HEK293 (cell line): ENCODE measurements around the gene VCAM1.

ENCODE experiments used
- CTCF ChIA-PET: fragments of 350-600 bp; formaldehyde crosslinking; extraction: SDS; loops from one replicate; lab custom pipeline; 2021; ENCODE audit warnings: antibody characterized with exemption; lab: Yijun Ruan, JAX
- POLR2A ChIA-PET: fragments of 300-600 bp; formaldehyde crosslinking; extraction: SDS; loops from one replicate; lab custom pipeline; 2020; ENCODE audit warnings: antibody characterized with exemption, inconsistent platforms; lab: Yijun Ruan, JAX
- H3K27ac ChIP-seq: fragments of 200-500 bp; sonication (Bioruptor generic); 2 replicates; pipeline ENCODE4 v1.5.1; 2014; ENCODE audit warnings: low read depth, low read length, control low read depth, inconsistent platforms; ENCODE audit errors: extremely low read depth
- H3K36me3 ChIP-seq, 2 experiments: fragments of 200-500 bp in 1 of 2; sonication (Bioruptor generic) in 1 of 2; 1 replicate in 1 of 2; 2 replicates in 1 of 2; pipeline ENCODE4 v1.5.1; 2014 to 2017; ENCODE audit warnings: inconsistent platforms in 2 of 2, low read length in 2 of 2; ENCODE audit not compliant: control insufficient read depth in 2 of 2, insufficient read depth in 1 of 2
- H3K4me1 ChIP-seq: fragments of 200-500 bp; sonication (Bioruptor generic); 2 replicates; pipeline ENCODE4 v1.5.1; 2014; ENCODE audit warnings: mild to moderate bottlenecking, low read length, inconsistent platforms; ENCODE audit not compliant: control insufficient read depth, insufficient read depth
- H3K4me3 ChIP-seq: 2 replicates; pipeline ENCODE4 v1.5.1; 2011; ENCODE audit warnings: low read depth, mild to moderate bottlenecking, control low read depth, low read length, moderate library complexity
- H3K9me3 ChIP-seq: fragments of 200-500 bp; sonication (Bioruptor generic); 2 replicates; pipeline ENCODE4 v1.5.1; 2014; ENCODE audit warnings: low read depth, low read length, inconsistent platforms; ENCODE audit not compliant: control insufficient read depth, insufficient read depth
- BCL11A ChIP-seq: fragments of 450-650 bp; formaldehyde crosslinking; IDR thresholded peaks from 2 replicates; pipeline ENCODE4 v1.5.1; 2016; ENCODE audit warnings: low read depth, missing biosample characterization, missing genetic modification characterization
- EGR2 ChIP-seq: fragments of 450-650 bp; formaldehyde crosslinking; IDR thresholded peaks from 2 replicates; pipeline ENCODE4 v1.5.1; 2016; ENCODE audit warnings: low read depth, missing biosample characterization, missing genetic modification characterization
- HOXD13 ChIP-seq: sonication (generic); formaldehyde crosslinking; IDR thresholded peaks from 2 replicates; pipeline ENCODE4 v1.8.0; 2022; ENCODE audit warnings: missing genetic modification reagents, borderline replicate concordance
- KLF10 ChIP-seq: fragments of 450-650 bp; IDR thresholded peaks from 2 replicates; pipeline ENCODE4 v1.5.1; 2018; ENCODE audit warnings: missing biosample characterization, mild to moderate bottlenecking, missing genetic modification characterization
- KLF9 ChIP-seq: fragments of 450-650 bp; formaldehyde crosslinking; IDR thresholded peaks from 2 replicates; pipeline ENCODE4 v1.5.1; 2016; ENCODE audit warnings: missing biosample characterization, missing genetic modification characterization, low read depth
- OSR2 ChIP-seq: fragments of 450-650 bp; formaldehyde crosslinking; IDR thresholded peaks from 2 replicates; pipeline ENCODE4 v1.5.1; 2016; ENCODE audit warnings: missing biosample characterization, missing genetic modification characterization
- PATZ1 ChIP-seq: fragments of 450-650 bp; formaldehyde crosslinking; IDR thresholded peaks from 2 replicates; pipeline ENCODE4 v1.5.1; 2016; ENCODE audit warnings: missing biosample characterization, missing genetic modification characterization
- REPIN1 ChIP-seq: fragments of 450-650 bp; formaldehyde crosslinking; IDR thresholded peaks from 2 replicates; pipeline ENCODE4 v1.5.1; 2017; ENCODE audit warnings: missing biosample characterization, missing genetic modification characterization, low read depth
- SP2 ChIP-seq: fragments of 450-650 bp; formaldehyde crosslinking; IDR thresholded peaks from 2 replicates; pipeline ENCODE4 v1.5.1; 2016; ENCODE audit warnings: missing biosample characterization, missing genetic modification characterization
- TRIM28 ChIP-seq: IDR thresholded peaks from 2 replicates; pipeline ENCODE4 v1.6.1; 2011; ENCODE audit warnings: low read length, control low read depth, borderline replicate concordance
- YY1 ChIP-seq: fragments of 450-650 bp; formaldehyde crosslinking; IDR thresholded peaks from 2 replicates; pipeline ENCODE4 v1.5.1; 2018; ENCODE audit warnings: missing biosample characterization, missing genetic modification characterization
- ZBTB7A ChIP-seq: fragments of 450-650 bp; formaldehyde crosslinking; IDR thresholded peaks from 2 replicates; pipeline ENCODE4 v1.5.1; 2016; ENCODE audit warnings: low read depth, missing biosample characterization, missing genetic modification characterization
- ZBTB8A ChIP-seq: fragments of 450-650 bp; formaldehyde crosslinking; IDR thresholded peaks from 2 replicates; pipeline ENCODE4 v1.5.1; 2016; ENCODE audit warnings: missing biosample characterization, missing genetic modification characterization
- ZEB2 ChIP-seq: fragments of 450-650 bp; formaldehyde crosslinking; IDR thresholded peaks from 2 replicates; pipeline ENCODE4 v1.5.1; 2016; ENCODE audit warnings: missing biosample characterization, missing genetic modification characterization
- ZFP69B ChIP-seq: fragments of 450-650 bp; formaldehyde crosslinking; IDR thresholded peaks from 2 replicates; pipeline ENCODE4 v1.5.1; 2016; ENCODE audit warnings: missing biosample characterization, missing genetic modification characterization
- ZNF112 ChIP-seq: fragments of 450-650 bp; formaldehyde crosslinking; IDR thresholded peaks from 2 replicates; pipeline ENCODE4 v1.5.0; 2017; ENCODE audit warnings: missing biosample characterization, missing genetic modification characterization
- ZNF133 ChIP-seq: fragments of 450-650 bp; formaldehyde crosslinking; IDR thresholded peaks from 2 replicates; pipeline ENCODE4 v1.5.1; 2016; ENCODE audit warnings: missing biosample characterization, missing genetic modification characterization
- ZNF169 ChIP-seq: fragments of 450-650 bp; formaldehyde crosslinking; IDR thresholded peaks from 2 replicates; pipeline ENCODE4 v1.5.1; 2016; ENCODE audit warnings: missing biosample characterization, missing genetic modification characterization
- ZNF184 ChIP-seq: fragments of 450-650 bp; IDR thresholded peaks from 2 replicates; pipeline ENCODE4 v1.5.1; 2018; ENCODE audit warnings: missing biosample characterization, mild to moderate bottlenecking, missing genetic modification characterization
- ZNF23 ChIP-seq: fragments of 450-650 bp; formaldehyde crosslinking; IDR thresholded peaks from 2 replicates; pipeline ENCODE4 v1.5.1; 2016; ENCODE audit warnings: missing biosample characterization, missing genetic modification characterization, borderline replicate concordance
- ZNF324 ChIP-seq: fragments of 450-650 bp; formaldehyde crosslinking; IDR thresholded peaks from 2 replicates; pipeline ENCODE4 v1.5.1; 2016; ENCODE audit warnings: missing biosample characterization, missing genetic modification characterization
- ZNF350 ChIP-seq: fragments of 450-650 bp; formaldehyde crosslinking; IDR thresholded peaks from 2 replicates; pipeline ENCODE4 v1.5.0; 2017; ENCODE audit warnings: missing biosample characterization, mild to moderate bottlenecking, missing genetic modification characterization
- ZNF501 ChIP-seq: fragments of 450-650 bp; formaldehyde crosslinking; IDR thresholded peaks from 2 replicates; pipeline ENCODE4 v1.5.1; 2016; ENCODE audit warnings: missing biosample characterization, missing genetic modification characterization
- ZNF560 ChIP-seq: fragments of 450-650 bp; formaldehyde crosslinking; IDR thresholded peaks from 2 replicates; pipeline ENCODE4 v1.5.1; 2017; ENCODE audit warnings: missing biosample characterization, missing genetic modification characterization, borderline replicate concordance
- ZNF561 ChIP-seq: fragments of 450-650 bp; IDR thresholded peaks from 2 replicates; pipeline ENCODE4 v1.5.1; 2018; ENCODE audit warnings: missing biosample characterization, missing genetic modification characterization, borderline replicate concordance
- ZNF596 ChIP-seq: fragments of 450-650 bp; IDR thresholded peaks from 2 replicates; pipeline ENCODE4 v1.5.0; 2018; ENCODE audit warnings: missing biosample characterization, mild to moderate bottlenecking, missing genetic modification characterization, moderate library complexity
- ZNF626 ChIP-seq: fragments of 450-650 bp; sonication (Bioruptor Pico); formaldehyde crosslinking; IDR thresholded peaks from 2 replicates; pipeline ENCODE4 v1.5.1; 2018; ENCODE audit warnings: missing biosample characterization, missing genetic modification characterization, inconsistent platforms
- ZNF658 ChIP-seq: fragments of 450-650 bp; formaldehyde crosslinking; IDR thresholded peaks from 2 replicates; pipeline ENCODE4; 2016; ENCODE audit warnings: missing biosample characterization, missing genetic modification characterization
- ZNF664 ChIP-seq: fragments of 450-650 bp; formaldehyde crosslinking; IDR thresholded peaks from 2 replicates; pipeline ENCODE4 v1.5.1; 2016; ENCODE audit warnings: missing biosample characterization, missing genetic modification characterization
- ZSCAN18 ChIP-seq: fragments of 450-650 bp; formaldehyde crosslinking; IDR thresholded peaks from 2 replicates; pipeline ENCODE4 v1.5.1; 2016; ENCODE audit warnings: missing biosample characterization, missing genetic modification characterization

VCAM1 gene

GRCh38 chr1:100722221-100722620 is 2.7 kb downstream of the VCAM1 start (continued):
- TF ChIP-seq YY1 (tag by site-specific recombination) (no peak), ZNF23 (tag by site-specific recombination) (no peak), EGR2 (tag by site-specific recombination) (no peak), KLF9 (tag by site-specific recombination) (no peak)

- H3K27ac ChIP-seq = no peak overlapping the region
- CTCF ChIA-PET = interaction anchor here (0.6 kb wide), 1 partner anchor 76 kb away, joined by 3 read pairs; no protein-coding TSS in a partner anchor
- H3K4me1 ChIP-seq = no peaks in the 10 kb centered on the region
- TF ChIP-seq ZNF169 (tag by site-specific recombination) = no peak
- TF ChIP-seq ZNF324 (tag by site-specific recombination) = no peak
- TF ChIP-seq ZNF184 (tag by site-specific recombination) = no peak
- no peak for TF ChIP-seq ZNF561 (tag by site-specific recombination)
- no peak for TF ChIP-seq ZNF664 (tag by site-specific recombination)
- TF ChIP-seq OSR2 (tag by site-specific recombination) = no peak
- TF ChIP-seq ZNF133 (tag by site-specific recombination) = no peak
- TF ChIP-seq ZNF658 (tag by site-specific recombination) = no peak
- no peak for TF ChIP-seq PATZ1 (tag by site-specific recombination)
- no peak for TF ChIP-seq ZEB2 (tag by site-specific recombination)
- no peak for TF ChIP-seq HOXD13
- TF ChIP-seq ZNF626 (tag by site-specific recombination) = no peak
- no peak for TF ChIP-seq ZBTB8A (tag by site-specific recombination)
- TF ChIP-seq REPIN1 (tag by site-specific recombination) = no peak
- no peak for TF ChIP-seq ZNF596 (tag by site-specific recombination)
- no peak for TF ChIP-seq SP2 (tag by site-specific recombination)
- no peak for TF ChIP-seq ZNF350 (tag by site-specific recombination)
- no peaks in the 10 kb centered on the region for H3K9me3 ChIP-seq
- H3K36me3 ChIP-seq = no peaks in the 10 kb centered on the region
- POLR2A ChIA-PET = no interaction called here
- no peak overlapping the region for H3K4me3 ChIP-seq
Measured at GRCh38 chr1:100724281-100724680, 4.7 kb downstream of the VCAM1 start.

- no peak for TF ChIP-seq ZBTB7A (tag by site-specific recombination)
- TF ChIP-seq, all 188 proteins: peak for 0
- Histone ChIP-seq H3K27ac (no peak overlapping the region), H3K4me1 (no peaks in the 10 kb centered on the region), H3K4me3 (no peak overlapping the region), H3K9me3 (no peaks in the 10 kb centered on the region), H3K36me3 (no peaks in the 10 kb centered on the region)
- CTCF ChIA-PET = no interaction called here
- POLR2A ChIA-PET = no interaction called here
Measured at GRCh38 chr1:100730130-100730529, 10.6 kb downstream of the VCAM1 start.

GRCh38 chr1:100731309-100731708 is 11.8 kb downstream of the VCAM1 start:
- no peak overlapping the region for H3K27ac ChIP-seq
- ChIA-PET POLR2A (no interaction called here), CTCF (interaction anchor here (0.6 to 0.7 kb wide), 2 partner anchors 14 to 31 kb away, joined by 3 to 4 read pairs; no protein-coding TSS in a partner anchor)
- H3K9me3 ChIP-seq = no peaks in the 10 kb centered on the region
- H3K4me1 ChIP-seq = no peaks in the 10 kb centered on the region
- no peaks in the 10 kb centered on the region for H3K36me3 ChIP-seq
- H3K4me3 ChIP-seq = no peak overlapping the region
- TF ChIP-seq ZFP69B (tag by site-specific recombination) = no peak
- TF ChIP-seq ZSCAN18 (tag by site-specific recombination) = no peak
- TF ChIP-seq BCL11A (tag by site-specific recombination) = no peak
- TF ChIP-seq TRIM28 = no peak
- no peak for TF ChIP-seq ZNF112 (tag by site-specific recombination)
- TF ChIP-seq ZNF501 = no peak
- no peak for TF ChIP-seq KLF10 (tag by site-specific recombination)
- TF ChIP-seq ZNF658 (tag by site-specific recombination) = no peak
- no peak for TF ChIP-seq ZNF560 (tag by site-specific recombination)
